ENCODE data around the gene ATP1A1.

The ATP1A1 gene

GRCh38 chr1:116439701-116440100, 66.7 kb downstream of the ATP1A1 start:
- no peak for DNase-seq (ENCODE audit: low spot score)

- no peak for DNase-seq (ENCODE audit: low spot score)
Observed at GRCh38 chr1:116440731-116441130, 67.7 kb downstream of the ATP1A1 start.

GRCh38 chr1:116445534-116445933, 72.5 kb downstream of the ATP1A1 start:
- DNase-seq (ENCODE audit: low spot score), result no peak

- no peak for DNase-seq (ENCODE audit: low spot score)
Observed at GRCh38 chr1:116446686-116447085, 73.6 kb downstream of the ATP1A1 start.

- DNase-seq (ENCODE audit: low spot score), result no peak
Observed at GRCh38 chr1:116448785-116449385, 75.8 kb downstream of the ATP1A1 start.

- no peak for DNase-seq (ENCODE audit: low spot score)
Observed at GRCh38 chr1:116449578-116449977, 76.5 kb downstream of the ATP1A1 start.

GRCh38 chr1:116451702-116452101, 78.7 kb downstream of the ATP1A1 start:
- DNase-seq (ENCODE audit: low spot score), result no peak

GRCh38 chr1:116453481-116453880, 80.4 kb downstream of the ATP1A1 start:
- no peak for DNase-seq (ENCODE audit: low spot score)

GRCh38 chr1:116453906-116454305, 80.9 kb downstream of the ATP1A1 start:
- no peak for DNase-seq (ENCODE audit: low spot score)

Measured in cerebellar cortex (tissue), 1 donor.